ENCODE results near the gene C10orf67. TPM values are rescaled to one million over a fixed set of nuclear protein-coding genes. Genes with fewer than 3 reads are reported as not detected.

Gene C10orf67
- total RNA-seq, 4 donors from 2014 or later: not detected

DNA sequence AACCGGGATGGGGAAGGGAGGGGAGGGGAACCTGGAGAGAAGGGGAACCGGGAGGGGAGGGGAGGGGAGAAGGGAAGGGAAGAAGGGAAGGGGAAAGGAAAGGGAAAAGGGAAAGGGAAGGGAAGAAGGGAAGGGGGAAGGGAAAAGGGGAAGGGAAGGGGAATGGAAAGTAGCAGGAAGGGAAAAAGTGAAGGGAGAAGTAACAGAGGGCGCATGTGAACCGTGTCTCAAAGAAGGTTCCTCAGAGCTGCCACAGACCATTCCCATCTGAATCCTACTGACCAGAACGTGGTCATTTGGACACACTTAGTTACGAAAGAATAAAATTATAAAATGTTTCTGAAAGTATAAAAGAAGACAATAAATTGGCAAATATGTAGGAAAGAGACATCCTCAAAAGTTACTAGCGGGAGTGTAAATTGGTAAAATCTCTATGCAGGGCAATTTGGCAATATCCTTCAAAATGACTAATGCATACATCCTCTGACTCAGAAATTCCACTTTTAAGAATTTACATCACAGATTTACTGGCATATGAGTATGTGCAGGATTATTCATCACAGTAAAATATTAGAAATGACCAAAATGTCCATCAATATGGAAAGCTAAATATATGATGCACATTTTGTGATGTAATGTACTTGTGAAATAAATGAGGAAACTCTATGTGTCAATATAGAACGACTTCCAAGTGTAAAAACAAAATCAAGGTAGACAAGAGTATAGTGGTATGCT, 12.9 kb downstream of the C10orf67 start:
- H3K4me3 ChIP-seq: no peak overlapping the region
- no peaks in the 10 kb centered on the region for H3K27me3 ChIP-seq
- no peak for ATAC-seq
- WGBS, 2 donors (ENCODE audit: low coverage in 1 of 2): 71 to 75% methylated on average over 5 to 8 of the region's 8 CpGs
- TF ChIP-seq POLR2AphosphoS5 (IDR thresholded peaks at IDR 0.05): no peak
- TF ChIP-seq EP300 (IDR thresholded peaks at IDR 0.05): no peak
- no peak for TF ChIP-seq POLR2A (IDR thresholded peaks at IDR 0.05)
- TF ChIP-seq, protein P1, sequence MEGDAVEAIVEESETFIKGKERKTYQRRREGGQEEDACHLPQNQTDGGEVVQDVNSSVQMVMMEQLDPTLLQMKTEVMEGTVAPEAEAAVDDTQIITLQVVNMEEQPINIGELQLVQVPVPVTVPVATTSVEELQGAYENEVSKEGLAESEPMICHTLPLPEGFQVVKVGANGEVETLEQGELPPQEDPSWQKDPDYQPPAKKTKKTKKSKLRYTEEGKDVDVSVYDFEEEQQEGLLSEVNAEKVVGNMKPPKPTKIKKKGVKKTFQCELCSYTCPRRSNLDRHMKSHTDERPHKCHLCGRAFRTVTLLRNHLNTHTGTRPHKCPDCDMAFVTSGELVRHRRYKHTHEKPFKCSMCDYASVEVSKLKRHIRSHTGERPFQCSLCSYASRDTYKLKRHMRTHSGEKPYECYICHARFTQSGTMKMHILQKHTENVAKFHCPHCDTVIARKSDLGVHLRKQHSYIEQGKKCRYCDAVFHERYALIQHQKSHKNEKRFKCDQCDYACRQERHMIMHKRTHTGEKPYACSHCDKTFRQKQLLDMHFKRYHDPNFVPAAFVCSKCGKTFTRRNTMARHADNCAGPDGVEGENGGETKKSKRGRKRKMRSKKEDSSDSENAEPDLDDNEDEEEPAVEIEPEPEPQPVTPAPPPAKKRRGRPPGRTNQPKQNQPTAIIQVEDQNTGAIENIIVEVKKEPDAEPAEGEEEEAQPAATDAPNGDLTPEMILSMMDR (IDR thresholded peaks at IDR 0.05): no peak
- H3K36me3 ChIP-seq: no peaks in the 10 kb centered on the region
- peaks cover 0 to 11% (median 0%) of the 10 kb centered on the region in 3 donors for H3K9me3 ChIP-seq
- no peak overlapping the region for H3K27ac ChIP-seq
- H3K4me1 ChIP-seq: no peaks in the 10 kb centered on the region

DNA sequence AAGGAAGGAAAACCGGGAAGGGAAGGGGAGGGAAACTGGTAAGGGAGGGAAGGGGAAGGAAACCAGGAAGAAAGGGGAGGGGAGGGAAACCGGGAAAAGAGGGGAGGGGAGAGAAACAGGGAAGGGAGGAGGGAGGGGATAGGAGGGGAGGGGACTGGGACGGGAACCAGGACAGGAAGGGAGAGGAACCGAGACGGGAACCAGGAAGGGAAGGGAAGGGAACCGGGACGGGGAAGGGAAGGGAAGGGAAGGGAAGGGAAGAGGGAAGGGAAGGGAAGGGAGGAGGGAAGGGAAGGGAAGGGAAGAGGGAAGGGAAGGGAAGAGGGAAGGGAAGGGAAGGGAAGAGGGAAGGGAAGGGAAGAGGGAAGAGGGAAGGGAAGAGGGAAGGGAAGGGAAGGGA, 13.6 kb downstream of the C10orf67 start:
- WGBS, 2 donors (ENCODE audit: low coverage in 1 of 2): 64 to 82% methylated on average over 3 to 4 of the region's 7 CpGs
- no peak for ATAC-seq
- peaks cover 0 to 11% (median 0%) of the 10 kb centered on the region in 3 donors for H3K9me3 ChIP-seq
- no peak overlapping the region for H3K27ac ChIP-seq
- no peak overlapping the region for H3K4me3 ChIP-seq
- H3K27me3 ChIP-seq: no peaks in the 10 kb centered on the region
- TF ChIP-seq EP300 (IDR thresholded peaks at IDR 0.05): no peak
- no peak for TF ChIP-seq POLR2A (IDR thresholded peaks at IDR 0.05)
- TF ChIP-seq POLR2AphosphoS5 (IDR thresholded peaks at IDR 0.05): no peak
- TF ChIP-seq, protein P1 (IDR thresholded peaks at IDR 0.05): no peak
- H3K36me3 ChIP-seq: no peaks in the 10 kb centered on the region
- H3K4me1 ChIP-seq: no peaks in the 10 kb centered on the region

DNA sequence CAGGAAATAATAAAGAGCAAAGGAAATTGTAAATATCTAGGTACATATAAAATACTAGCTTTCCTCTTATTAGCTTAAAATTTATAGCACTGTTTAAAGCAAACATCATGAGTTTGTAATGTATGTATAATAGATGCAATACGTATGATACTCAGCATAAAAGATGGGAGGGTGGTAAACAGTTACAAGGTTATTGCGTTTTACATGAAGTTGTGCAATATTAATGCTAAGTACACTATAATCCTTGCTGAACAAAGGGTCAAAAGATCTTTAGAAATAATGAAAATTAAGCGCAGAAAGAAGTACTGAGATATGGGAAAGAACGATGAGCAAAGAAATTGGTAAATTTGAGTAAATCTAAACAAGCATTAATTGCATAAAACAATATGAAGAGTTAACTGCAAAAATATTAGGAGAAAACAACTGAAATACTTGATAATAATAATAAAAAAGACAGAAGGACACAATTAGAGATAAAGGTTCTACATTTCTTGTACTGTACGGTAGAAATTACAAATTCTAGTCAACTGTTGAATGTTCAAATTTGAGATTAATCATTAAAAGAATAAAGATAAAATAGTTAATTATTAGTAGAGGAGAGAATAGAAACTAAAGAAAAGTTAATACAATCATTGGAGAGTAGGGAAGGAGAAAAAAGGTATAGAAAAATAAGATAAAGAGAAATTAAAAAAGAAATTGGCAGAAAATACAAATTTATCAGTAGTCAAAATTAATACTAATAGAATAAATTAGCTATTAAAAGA, 17.9 kb downstream of the C10orf67 start:
- peaks cover 0 to 11% (median 0%) of the 10 kb centered on the region in 3 donors for H3K9me3 ChIP-seq
- 88 to 96% methylated on average over 5 of the region's 5 CpGs for WGBS, 2 donors (ENCODE audit: low coverage in 1 of 2)
- TF ChIP-seq EP300 (IDR thresholded peaks at IDR 0.05): no peak
- no peak for TF ChIP-seq POLR2A (IDR thresholded peaks at IDR 0.05)
- TF ChIP-seq, protein P1 (IDR thresholded peaks at IDR 0.05): no peak
- TF ChIP-seq POLR2AphosphoS5 (IDR thresholded peaks at IDR 0.05): no peak
- H3K27me3 ChIP-seq: no peaks in the 10 kb centered on the region
- no peaks in the 10 kb centered on the region for H3K4me1 ChIP-seq
- H3K4me3 ChIP-seq: no peak overlapping the region
- no peaks in the 10 kb centered on the region for H3K36me3 ChIP-seq
- H3K27ac ChIP-seq: no peak overlapping the region
- no peak for ATAC-seq

DNA sequence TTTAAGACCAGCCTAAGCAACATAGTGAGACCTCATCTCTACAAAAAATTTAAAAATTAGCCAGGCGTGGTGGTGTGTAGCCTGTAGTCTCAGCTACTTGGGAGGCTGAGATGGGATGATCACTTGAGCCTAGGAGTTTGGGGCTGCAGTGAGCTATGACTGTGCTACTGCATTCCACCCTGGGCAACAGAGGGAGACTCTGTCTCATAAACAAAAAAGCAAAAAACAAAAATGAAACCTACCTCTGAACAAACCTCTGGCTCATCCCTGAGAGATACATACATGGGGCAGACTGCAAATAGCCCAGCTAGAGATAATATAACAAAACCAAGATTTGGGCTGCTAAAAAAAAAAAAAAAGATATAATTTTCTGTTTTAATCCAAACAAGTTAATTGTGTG, 19.5 kb downstream of the C10orf67 start:
- 75 to 100% methylated on average over 1 of the region's 1 CpG for WGBS, 2 donors (ENCODE audit: low coverage in 1 of 2)
- H3K27ac ChIP-seq: no peak overlapping the region
- no peak overlapping the region for H3K4me3 ChIP-seq
- H3K36me3 ChIP-seq: no peaks in the 10 kb centered on the region
- TF ChIP-seq POLR2AphosphoS5 (IDR thresholded peaks at IDR 0.05): no peak
- TF ChIP-seq EP300 (IDR thresholded peaks at IDR 0.05): no peak
- TF ChIP-seq, protein P1 (IDR thresholded peaks at IDR 0.05): no peak
- no peak for TF ChIP-seq POLR2A (IDR thresholded peaks at IDR 0.05)
- H3K9me3 ChIP-seq: peaks cover 0 to 3% (median 0%) of the 10 kb centered on the region in 3 donors
- no peak for ATAC-seq
- no peaks in the 10 kb centered on the region for H3K4me1 ChIP-seq
- no peaks in the 10 kb centered on the region for H3K27me3 ChIP-seq

All from gastroesophageal sphincter (tissue), 4 donors.